Measurements from ENCODE around the gene SMG7.

DNA sequence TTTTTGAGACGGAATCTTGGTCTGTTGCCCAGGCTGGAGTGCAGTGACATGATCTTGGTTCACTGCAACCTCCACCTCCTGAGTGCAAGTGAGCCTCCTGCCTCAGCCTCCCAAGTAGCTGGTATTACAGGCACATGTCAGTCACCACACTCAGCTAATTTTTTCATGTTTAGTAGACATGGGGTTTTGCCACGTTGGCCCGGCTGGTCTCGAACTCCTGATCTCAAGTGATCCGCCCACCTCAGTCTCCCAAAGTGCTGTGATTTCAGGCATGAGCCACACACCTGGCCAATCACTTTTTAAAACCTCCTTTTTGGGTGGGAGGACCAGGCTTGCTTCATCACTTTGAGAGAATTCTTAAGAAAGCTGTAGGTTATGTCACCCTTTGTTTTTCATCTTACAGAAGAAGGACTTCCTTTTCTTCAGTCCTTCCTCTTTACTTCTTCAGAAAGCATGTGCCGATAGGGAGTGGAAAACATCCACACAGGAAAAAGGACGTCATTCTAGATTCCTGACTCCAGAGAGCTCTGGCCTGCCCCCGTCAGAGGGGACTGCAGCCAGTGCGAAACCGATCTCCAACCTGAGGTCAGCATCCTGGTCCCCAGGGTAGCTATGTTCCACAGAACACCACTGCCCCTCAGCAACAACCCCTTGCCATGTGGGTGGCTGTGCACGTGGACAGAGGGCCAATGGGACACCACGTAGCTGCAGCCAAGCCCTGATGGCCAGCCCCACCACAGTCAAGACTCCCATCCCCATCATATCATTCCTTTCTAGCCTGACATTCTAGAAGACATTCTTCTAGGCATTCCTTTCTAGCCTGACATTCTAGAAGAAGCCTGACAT, 96.1 kb downstream of the SMG7 start:
- no peak for TF ChIP-seq POLR2A (IDR thresholded peaks at IDR 0.05)
- no peak for TF ChIP-seq EP300 (IDR thresholded peaks at IDR 0.05)
- no peak for TF ChIP-seq CTCF (IDR thresholded peaks at IDR 0.05)
